DOHH2 (cell line): ENCODE data around the gene TUBD1.

Source experiments
- EZH2phosphoT487 ChIP-seq: fragments of 200-600 bp; sonication (generic); IDR thresholded peaks from 2 replicates; pipeline ENCODE4 v1.6.1; 2017; ENCODE audit warnings: borderline replicate concordance, mild to moderate bottlenecking, antibody characterized with exemption, low read length, moderate library complexity, mixed read lengths
- TF ChIP-seq, protein P1 (sequence below): fragments of 200-600 bp; sonication (generic); IDR thresholded peaks from one replicate; pipeline ENCODE4 v1.5.1; 2014; ENCODE audit warnings: antibody characterized with exemption, mild to moderate bottlenecking, low read depth, low read length; ENCODE audit not compliant: poor library complexity, severe bottlenecking

DNA sequence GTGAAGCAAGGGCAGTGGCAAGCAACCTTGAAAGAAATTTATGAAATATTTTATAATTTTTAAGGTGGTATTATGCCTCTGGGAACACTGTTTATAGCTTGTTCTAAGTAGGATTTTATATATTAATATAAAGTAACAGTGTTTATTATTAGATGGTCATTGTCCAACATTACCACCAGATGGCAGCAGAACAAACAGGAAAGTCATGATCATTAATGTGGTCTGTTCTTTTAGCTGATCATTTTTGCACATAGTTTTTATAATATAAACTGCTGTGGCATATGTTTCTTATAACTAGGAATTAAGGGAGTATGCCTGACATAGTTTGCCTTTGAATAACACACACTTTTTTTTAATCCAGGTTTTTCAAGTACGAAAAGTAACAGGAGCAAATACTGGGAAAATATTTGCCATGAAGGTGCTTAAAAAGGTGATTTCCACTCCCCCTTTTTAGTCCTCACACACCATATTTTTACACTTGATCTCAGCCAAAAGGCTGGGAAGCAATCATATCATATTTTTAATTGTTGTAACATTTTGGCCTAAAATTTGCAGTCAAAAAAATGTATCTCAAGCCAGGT lies 21.6 kb upstream of the TUBD1 start:
- TF ChIP-seq, protein P1, sequence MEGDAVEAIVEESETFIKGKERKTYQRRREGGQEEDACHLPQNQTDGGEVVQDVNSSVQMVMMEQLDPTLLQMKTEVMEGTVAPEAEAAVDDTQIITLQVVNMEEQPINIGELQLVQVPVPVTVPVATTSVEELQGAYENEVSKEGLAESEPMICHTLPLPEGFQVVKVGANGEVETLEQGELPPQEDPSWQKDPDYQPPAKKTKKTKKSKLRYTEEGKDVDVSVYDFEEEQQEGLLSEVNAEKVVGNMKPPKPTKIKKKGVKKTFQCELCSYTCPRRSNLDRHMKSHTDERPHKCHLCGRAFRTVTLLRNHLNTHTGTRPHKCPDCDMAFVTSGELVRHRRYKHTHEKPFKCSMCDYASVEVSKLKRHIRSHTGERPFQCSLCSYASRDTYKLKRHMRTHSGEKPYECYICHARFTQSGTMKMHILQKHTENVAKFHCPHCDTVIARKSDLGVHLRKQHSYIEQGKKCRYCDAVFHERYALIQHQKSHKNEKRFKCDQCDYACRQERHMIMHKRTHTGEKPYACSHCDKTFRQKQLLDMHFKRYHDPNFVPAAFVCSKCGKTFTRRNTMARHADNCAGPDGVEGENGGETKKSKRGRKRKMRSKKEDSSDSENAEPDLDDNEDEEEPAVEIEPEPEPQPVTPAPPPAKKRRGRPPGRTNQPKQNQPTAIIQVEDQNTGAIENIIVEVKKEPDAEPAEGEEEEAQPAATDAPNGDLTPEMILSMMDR, result peak; percentile 51
- TF ChIP-seq EZH2phosphoT487, result no peak
